HG03520 (cell line): ENCODE measurements around the gene FMO2.

Source experiments
- ATAC-seq: cut with Tn5 transposase; IDR thresholded peaks from one replicate; pipeline ENCODE4 v1.9.1; 2021; ENCODE audit warnings: mild to moderate bottlenecking, moderate library complexity; ENCODE audit not compliant: unreplicated experiment

Gene FMO2

GRCh38 chr1:171185091-171185490 is at the start of gene FMO2:
FMO2 (plus strand) TSS chr1:171185300; CDS start chr1:171185714, 414 bp downstream.
- ATAC-seq = no peak

- no peak for ATAC-seq
Measured at GRCh38 chr1:171137580-171137979, 47.5 kb upstream of the FMO2 start.

GRCh38 chr1:171138980-171139379 is 46.1 kb upstream of the FMO2 start:
- ATAC-seq = no peak

- no peak for ATAC-seq
Measured at GRCh38 chr1:171139890-171140289, 45.2 kb upstream of the FMO2 start.

- ATAC-seq = no peak
Measured at GRCh38 chr1:171140401-171140800, 44.7 kb upstream of the FMO2 start.

GRCh38 chr1:171140956-171141687 is 44.0 kb upstream of the FMO2 start:
- no peak for ATAC-seq

- no peak for ATAC-seq
Measured at GRCh38 chr1:171141688-171142415, 43.2 kb upstream of the FMO2 start.

GRCh38 chr1:171142416-171143385 is 42.4 kb upstream of the FMO2 start:
- ATAC-seq = no peak

- no peak for ATAC-seq
Measured at GRCh38 chr1:171150156-171150555, 34.9 kb upstream of the FMO2 start.

GRCh38 chr1:171152549-171152948 is 32.6 kb upstream of the FMO2 start:
- ATAC-seq = no peak

- ATAC-seq = no peak
Measured at GRCh38 chr1:171155484-171155883, 29.6 kb upstream of the FMO2 start.

- no peak for ATAC-seq
Measured at GRCh38 chr1:171158096-171158495, 27.0 kb upstream of the FMO2 start.

GRCh38 chr1:171158551-171158950 is 26.5 kb upstream of the FMO2 start:
- ATAC-seq = no peak

- ATAC-seq = no peak
Measured at GRCh38 chr1:171159148-171159547, 26.0 kb upstream of the FMO2 start.

GRCh38 chr1:171160211-171160610 is 24.9 kb upstream of the FMO2 start:
- no peak for ATAC-seq

GRCh38 chr1:171160639-171161354 is 24.3 kb upstream of the FMO2 start:
- no peak for ATAC-seq

- no peak for ATAC-seq
Measured at GRCh38 chr1:171161431-171161830, 23.7 kb upstream of the FMO2 start.

GRCh38 chr1:171166361-171166760 is 18.7 kb upstream of the FMO2 start:
- ATAC-seq = no peak

- no peak for ATAC-seq
Measured at GRCh38 chr1:171167785-171168184, 17.3 kb upstream of the FMO2 start.

GRCh38 chr1:171172471-171172870 is 12.6 kb upstream of the FMO2 start:
- ATAC-seq = no peak

GRCh38 chr1:171173069-171173468 is 12.0 kb upstream of the FMO2 start:
- ATAC-seq = no peak
